ENCODE data around the gene TIMP3. TPM values are rescaled to one million over a fixed set of nuclear protein-coding genes. Genes with fewer than 3 reads are reported as not detected.
A peak's percentile ranks its signal among the peaks of the same experiment; 100 is the strongest.

The TIMP3 gene
- total RNA-seq, 2 donors from 2014 or later, result 344 to 654 TPM

- intact Hi-C loops (cut with DNase I), result no loop called here
- DNase-seq (ENCODE audit: low spot score), result no peak
Observed at GRCh38 chr22:32780726-32781310, 20.7 kb upstream of the TIMP3 start.

DNA sequence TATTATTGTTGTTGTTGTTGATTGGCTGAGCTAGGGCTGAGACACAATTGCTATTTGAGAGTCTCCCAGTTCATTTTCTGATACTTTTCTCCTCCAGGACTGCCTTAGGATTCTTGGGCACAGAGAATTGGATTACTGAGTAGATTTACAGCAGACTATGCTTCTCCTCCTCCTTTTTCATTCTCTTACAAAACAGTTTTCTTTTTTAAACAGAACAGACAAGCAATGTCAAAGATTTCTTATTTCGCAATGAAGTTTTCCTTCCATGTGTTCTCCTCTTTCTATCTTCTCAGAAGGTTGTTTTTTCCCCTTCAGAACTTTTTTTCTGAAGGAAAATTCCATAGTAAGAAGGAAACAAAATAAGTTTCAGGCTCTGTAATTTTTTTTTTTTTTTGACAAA is 19.8 kb upstream of the TIMP3 start:
- no peak for DNase-seq (ENCODE audit: low spot score)
- intact Hi-C loops (cut with DNase I), result no loop called here

DNA sequence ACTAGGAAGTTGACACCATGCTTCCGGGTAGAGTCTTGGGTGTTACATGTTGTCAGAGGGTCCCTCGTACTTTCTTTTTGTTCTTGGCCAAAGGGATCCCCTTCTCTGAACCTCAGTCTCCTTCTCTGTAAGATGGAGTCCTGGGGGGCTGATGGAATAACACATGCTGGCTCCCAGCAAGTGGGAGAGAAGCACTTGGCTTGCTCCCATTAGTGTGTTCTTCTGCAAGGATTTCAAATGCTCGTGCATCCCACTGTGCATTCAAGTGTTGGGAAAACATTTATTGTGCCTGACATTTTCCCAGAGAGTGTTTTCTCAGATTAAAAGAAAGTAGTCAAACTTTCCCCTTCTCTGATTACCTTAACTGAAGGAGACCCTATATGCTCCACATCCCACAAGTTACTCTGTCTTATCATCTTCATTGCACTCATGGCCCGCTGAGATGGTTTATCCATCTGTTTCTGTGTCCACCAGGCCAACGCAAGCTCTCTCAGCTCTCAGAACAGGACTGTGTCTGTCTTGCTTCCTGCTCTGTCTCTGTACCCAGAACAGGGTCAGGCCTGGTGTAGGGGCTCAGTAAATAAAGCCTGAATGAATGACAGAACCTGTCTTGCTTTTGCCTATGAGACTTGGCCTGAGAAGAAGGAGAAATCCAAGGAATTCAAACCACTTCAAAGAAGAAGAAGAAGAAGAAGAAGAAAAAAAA is 16.0 kb upstream of the TIMP3 start:
- intact Hi-C loops (cut with DNase I), result no loop called here

DNA sequence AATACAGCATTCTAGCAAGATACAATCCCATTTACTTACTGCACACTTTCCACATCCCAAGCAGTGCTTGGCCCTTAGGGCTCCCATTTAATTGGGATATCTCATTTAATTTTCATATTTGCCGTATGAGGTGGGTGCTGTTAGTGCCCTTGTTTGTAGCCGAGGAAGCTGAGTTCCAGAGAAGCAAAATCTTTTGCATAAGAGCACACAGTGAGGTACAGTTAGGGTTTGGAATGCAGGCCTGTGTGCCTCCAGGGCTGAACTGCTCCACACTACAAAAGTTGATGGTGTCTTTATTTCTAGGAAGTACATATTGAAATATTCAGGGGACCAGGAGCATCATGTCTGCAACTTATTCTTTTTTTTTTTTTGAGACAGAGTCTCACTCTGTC is 15.5 kb upstream of the TIMP3 start:
- intact Hi-C loops (cut with DNase I), result no loop called here
- no peak for DNase-seq (ENCODE audit: low spot score)

More for the DNA sequence above, 16.0 kb upstream of the TIMP3 start:
- DNase-seq (ENCODE audit: low spot score), result no peak

DNA sequence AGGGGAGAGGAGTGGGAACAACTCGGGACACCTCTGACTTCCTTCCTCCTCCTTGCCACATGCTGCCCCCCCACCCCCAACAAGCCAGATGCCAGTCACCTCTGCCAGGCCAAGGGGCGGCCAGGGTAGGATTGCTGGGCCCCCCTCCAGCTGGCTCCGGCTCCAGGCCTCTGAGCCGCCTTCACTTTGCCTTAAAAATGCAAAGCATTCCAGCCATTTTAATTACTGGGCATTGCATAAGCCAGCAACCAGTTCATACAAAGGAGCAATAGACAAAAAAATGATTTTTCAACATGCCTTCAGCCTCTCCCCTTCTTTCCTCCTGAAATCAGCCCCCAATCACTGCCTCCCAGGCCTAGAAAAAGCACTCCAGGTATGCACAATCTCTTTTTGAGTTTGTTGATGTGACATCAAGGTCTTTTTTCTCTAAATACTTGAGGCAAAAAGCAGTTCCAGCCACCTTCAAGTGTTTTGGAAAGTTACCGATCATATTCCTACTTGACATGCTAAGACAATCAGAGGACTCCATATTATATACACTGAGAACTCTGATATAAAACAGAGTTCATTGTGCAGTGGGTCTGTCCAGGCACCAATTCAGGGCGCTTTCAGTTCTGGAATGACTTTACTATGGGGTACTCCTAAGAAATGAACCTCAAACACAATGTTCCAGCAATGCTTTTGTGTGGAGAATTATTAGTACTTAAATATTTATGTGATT is 12.4 kb upstream of the TIMP3 start:
- intact Hi-C loops (cut with DNase I), result no loop called here
- DNase-seq (ENCODE audit: low spot score), result no peak

GRCh38 chr22:32789797-32790620 is 11.5 kb upstream of the TIMP3 start:
- intact Hi-C loops (cut with DNase I), result loop anchor here in 1 of 2 donors (10.0 kb wide), 1 partner anchor 85 kb away; no protein-coding TSS in a partner anchor
- no peak for DNase-seq (ENCODE audit: low spot score)

DNA sequence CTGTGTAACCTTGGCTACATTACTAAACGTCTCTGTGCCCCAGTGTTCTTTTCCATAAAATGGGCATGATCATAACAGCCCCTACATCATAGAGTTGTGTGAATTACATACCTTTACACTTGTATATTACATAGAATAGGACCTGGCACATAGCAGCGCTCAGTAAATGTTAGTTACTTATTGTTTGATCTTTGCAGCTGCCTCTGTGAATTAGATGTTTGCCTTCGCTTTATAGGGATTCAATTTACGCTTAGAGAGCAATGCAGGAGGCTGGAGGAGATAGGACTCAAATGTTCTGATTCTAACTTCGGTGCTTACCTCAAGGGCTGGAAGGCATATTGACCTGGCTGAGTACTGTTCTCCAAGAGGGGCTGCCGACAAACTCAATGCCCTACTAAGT is 10.4 kb upstream of the TIMP3 start:
- intact Hi-C loops (cut with DNase I), result loop anchor here in 1 of 2 donors (10.0 kb wide), 1 partner anchor 86 kb away; no protein-coding TSS in a partner anchor
- no peak for DNase-seq (ENCODE audit: low spot score)

DNA sequence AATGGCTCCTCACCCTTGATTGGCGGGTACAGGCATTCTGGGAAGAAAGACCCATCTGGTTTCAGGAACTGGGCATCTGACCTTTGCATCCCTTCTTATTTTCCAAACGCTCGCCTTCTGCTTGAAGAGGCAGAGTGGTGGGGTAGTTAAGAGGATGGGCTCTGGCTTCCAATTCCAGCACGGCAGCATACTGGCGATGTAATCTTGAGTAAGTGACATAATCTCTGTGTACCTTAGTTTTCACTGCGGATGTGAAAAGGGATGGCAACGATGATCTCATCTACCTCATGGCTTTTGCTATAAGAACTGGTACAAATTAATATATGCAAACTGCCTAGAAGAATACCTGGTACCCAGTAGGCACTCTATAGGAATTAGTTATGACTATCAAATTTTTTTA is 10.0 kb upstream of the TIMP3 start:
- no peak for DNase-seq (ENCODE audit: low spot score)
- intact Hi-C loops (cut with DNase I), result loop anchor here in 1 of 2 donors (10.0 kb wide), 1 partner anchor 87 kb away; no protein-coding TSS in a partner anchor

DNA sequence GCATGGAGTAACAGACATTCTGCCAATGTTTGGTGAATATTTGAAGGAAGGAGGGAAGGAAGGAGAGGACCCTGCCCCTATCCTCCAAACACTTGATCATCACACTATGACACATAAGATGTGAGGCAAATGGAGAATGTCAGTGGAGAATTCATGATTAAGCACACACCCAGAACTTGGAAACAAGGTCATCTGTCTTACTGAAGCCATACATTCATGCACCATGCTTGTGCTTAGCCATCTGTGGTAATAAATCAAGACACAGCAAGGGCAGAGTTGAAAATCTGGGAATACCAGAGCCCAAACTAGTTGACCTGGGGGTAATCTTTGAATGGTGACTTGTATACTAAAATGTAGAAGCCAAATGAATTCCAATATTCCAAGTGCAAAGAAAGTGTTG is 7.9 kb upstream of the TIMP3 start:
- DNase-seq (ENCODE audit: low spot score), result no peak
- intact Hi-C loops (cut with DNase I), result loop anchor here in 1 of 2 donors (10.0 kb wide), 1 partner anchor 89 kb away; no protein-coding TSS in a partner anchor

DNA sequence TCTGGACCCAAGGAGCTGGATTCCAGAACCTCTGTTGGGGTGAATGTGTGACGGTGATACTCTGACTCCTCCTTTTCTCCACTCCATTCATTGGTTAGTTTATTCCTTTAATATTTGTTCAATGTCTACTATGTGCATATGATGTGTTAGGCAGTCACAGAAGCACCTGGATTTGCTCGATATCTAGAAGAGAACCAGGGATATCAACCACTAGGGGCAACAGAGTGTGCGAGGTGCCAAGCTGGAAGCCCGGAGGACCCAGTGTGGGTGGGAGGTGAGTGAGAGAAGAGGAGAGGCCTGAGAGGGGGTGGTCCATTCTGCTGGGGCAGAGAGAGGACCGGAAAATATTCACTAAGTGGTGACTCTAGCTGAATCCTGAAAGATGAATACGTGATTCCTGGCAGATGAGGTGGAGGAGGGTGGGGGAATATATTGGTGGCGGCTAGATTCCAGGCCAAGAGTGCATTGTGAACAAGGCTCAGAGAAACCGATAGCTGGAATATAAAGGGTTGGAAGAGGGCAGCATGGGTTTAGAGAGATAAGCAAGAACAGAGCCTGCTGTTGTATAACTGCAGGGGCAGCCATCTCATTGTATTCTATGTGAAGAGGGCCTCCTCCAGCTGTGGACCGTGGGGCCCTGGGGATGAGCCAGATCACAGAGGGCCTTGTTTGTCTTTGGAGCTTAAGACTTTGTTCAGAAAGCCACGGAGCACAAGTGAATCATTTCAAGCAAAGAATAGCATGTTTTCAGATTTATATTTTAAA is 6.9 kb upstream of the TIMP3 start:
- intact Hi-C loops (cut with DNase I), result loop anchor here in 1 of 2 donors (5.0 to 10.0 kb wide), 2 partner anchors 90 to 267 kb away; no protein-coding TSS in a partner anchor
- DNase-seq (ENCODE audit: low spot score), result no peak

DNA sequence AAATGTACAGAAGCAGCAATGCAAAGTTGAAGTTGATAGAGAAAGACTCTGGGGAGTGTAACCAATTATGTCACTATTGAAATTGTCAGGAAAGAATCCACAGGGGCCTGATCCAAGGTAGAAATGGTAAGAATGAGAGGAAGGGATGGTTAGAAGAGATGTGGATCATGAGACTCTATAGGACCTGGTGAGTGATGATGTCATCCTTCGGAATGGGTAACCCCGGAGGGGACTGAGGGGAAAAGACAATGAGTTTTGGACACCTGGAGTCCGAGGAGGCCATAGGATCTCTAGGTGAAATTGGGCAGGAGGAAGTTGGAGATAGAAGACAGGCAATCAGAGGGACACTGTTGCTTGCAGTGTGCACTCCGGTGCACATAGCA is 6.3 kb upstream of the TIMP3 start:
- intact Hi-C loops (cut with DNase I), result loop anchor here in 1 of 2 donors (5.0 to 10.0 kb wide), 2 partner anchors 90 to 268 kb away; no protein-coding TSS in a partner anchor
- DNase-seq (ENCODE audit: low spot score), result no peak

GRCh38 chr22:32796865-32797573 is 4.5 kb upstream of the TIMP3 start:
- intact Hi-C loops (cut with DNase I), result loop anchor here (2.0 to 10.0 kb wide), 3 partner anchors 92 to 270 kb away; no protein-coding TSS in a partner anchor
- DNase-seq (ENCODE audit: low spot score), result peak; percentile 91

- no peak for DNase-seq (ENCODE audit: low spot score)
- intact Hi-C loops (cut with DNase I), result loop anchor here in 1 of 2 donors (5.0 to 10.0 kb wide), 2 partner anchors 95 to 272 kb away; no protein-coding TSS in a partner anchor
Observed at GRCh38 chr22:32799496-32799895, 2.0 kb upstream of the TIMP3 start.

- intact Hi-C loops (cut with DNase I), result loop anchor here in 1 of 2 donors (5.0 kb wide), 1 partner anchor 143 kb away; no protein-coding TSS in a partner anchor
- no peak for DNase-seq (ENCODE audit: low spot score)
Observed at GRCh38 chr22:32800158-32800882, 1.2 kb upstream of the TIMP3 start.

GRCh38 chr22:32800994-32801536 is 440 bp upstream of the TIMP3 start:
- intact Hi-C loops (cut with DNase I), result loop anchor here in 1 of 2 donors (5.0 kb wide), 1 partner anchor 144 kb away; no protein-coding TSS in a partner anchor

GRCh38 chr22:32802237-32802765 is 796 bp downstream of the TIMP3 start:
- intact Hi-C loops (cut with DNase I), result loop anchor here in 1 of 2 donors (5.0 kb wide), 1 partner anchor 145 kb away; no protein-coding TSS in a partner anchor
- no peak for DNase-seq (ENCODE audit: low spot score)

More at GRCh38 chr22:32800994-32801536, 440 bp upstream of the TIMP3 start:
- DNase-seq (ENCODE audit: low spot score), result no peak
